Suppressor macrophage treated with lipopolysaccharide for 1 hour (primary cell): ENCODE data around the gene TPM1.

Experiments
- DNase-seq, 3 donors: peaks; one replicate each; pipeline ENCODE4 v3.0.0-alpha.2; 2020 to 2022

TPM1 gene

GRCh38 chr15:63043335-63044076 is 959 bp downstream of the TPM1 start:
- peak; percentile 26 to 50 (median 30) for DNase-seq

- DNase-seq = no peak
Measured at GRCh38 chr15:63044077-63044644, 1.6 kb downstream of the TPM1 start.

- DNase-seq = no peak
Measured at GRCh38 chr15:63044645-63045464, 2.3 kb downstream of the TPM1 start.

- no peak for DNase-seq
Measured at GRCh38 chr15:63045465-63045840, 2.9 kb downstream of the TPM1 start.

- no peak for DNase-seq
Measured at GRCh38 chr15:63045879-63046278, 3.3 kb downstream of the TPM1 start.

- DNase-seq = no peak
Measured at GRCh38 chr15:63046917-63047760, 4.6 kb downstream of the TPM1 start.

GRCh38 chr15:63047792-63048114 is 5.2 kb downstream of the TPM1 start:
- no peak for DNase-seq

GRCh38 chr15:63048115-63048775 is 5.7 kb downstream of the TPM1 start:
- peak; percentile 89 to 96 (median 93) for DNase-seq

- DNase-seq = peak; percentile 42 to 61 (median 57)
Measured at GRCh38 chr15:63048776-63049665, 6.5 kb downstream of the TPM1 start.

GRCh38 chr15:63049783-63050371 is 7.3 kb downstream of the TPM1 start:
- no peak for DNase-seq

GRCh38 chr15:63050731-63051155 is 8.2 kb downstream of the TPM1 start:
- DNase-seq = no peak

GRCh38 chr15:63051156-63052066 is 8.9 kb downstream of the TPM1 start:
- DNase-seq = peak in 1 of 3 donors; percentile 23

GRCh38 chr15:63052077-63052841 is 9.7 kb downstream of the TPM1 start:
- DNase-seq = no peak

- no peak for DNase-seq
Measured at GRCh38 chr15:63052961-63053698, 10.6 kb downstream of the TPM1 start.

- DNase-seq = no peak
Measured at GRCh38 chr15:63054281-63054683, 11.7 kb downstream of the TPM1 start.

- DNase-seq = no peak
Measured at GRCh38 chr15:63054985-63055384, 12.4 kb downstream of the TPM1 start.

GRCh38 chr15:63056829-63057228 is 14.3 kb downstream of the TPM1 start:
- no peak for DNase-seq
